ENCODE results near the gene PPP1R3D. TPM values are rescaled to one million over a fixed set of nuclear protein-coding genes. Genes with fewer than 3 reads are reported as not detected.
A peak's percentile ranks its signal among the peaks of the same experiment; 100 is the strongest.

PPP1R3D gene
- total RNA-seq, 2 donors from 2014 or later, result 6.0 to 6.3 TPM

DNA sequence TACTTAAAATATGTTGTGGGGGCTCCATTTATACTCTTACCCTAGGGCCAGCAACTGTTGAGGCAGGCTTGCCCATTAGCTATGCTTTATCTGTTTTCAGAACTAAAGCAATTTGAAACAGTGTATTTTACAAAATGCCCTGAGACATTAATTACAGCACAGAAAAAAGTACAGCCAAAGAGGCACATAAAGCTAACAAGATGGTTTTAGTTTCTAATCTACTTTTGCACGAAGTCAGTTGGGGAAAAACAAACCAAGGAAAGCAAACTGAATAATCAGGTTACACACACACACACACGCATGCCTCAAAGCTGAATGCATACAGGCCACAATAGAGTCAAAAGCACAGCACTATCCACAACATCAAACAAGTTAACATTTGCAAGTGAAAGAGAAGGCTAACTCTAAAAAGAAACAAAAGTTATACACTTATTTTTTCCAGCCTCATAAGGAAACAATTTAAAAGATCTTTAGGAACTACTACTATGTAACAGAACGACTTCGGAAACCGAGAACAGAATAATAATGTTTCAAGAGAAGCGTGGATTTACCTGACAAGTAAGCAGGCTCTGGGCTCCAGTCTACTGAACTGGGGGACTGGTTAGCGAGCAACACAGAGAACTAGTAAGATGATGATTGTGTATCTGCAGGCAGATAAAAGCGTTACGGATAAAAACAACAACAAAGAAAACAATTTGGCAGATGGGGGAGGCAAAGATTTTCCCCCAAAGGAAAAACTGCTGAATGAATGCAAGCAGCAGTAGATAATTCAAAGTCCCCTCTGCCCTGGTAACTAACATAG, 8.4 kb downstream of the PPP1R3D start:
- ATAC-seq (no peak), DNase-seq (no peak)
- TF ChIP-seq POLR2A (IDR thresholded peaks at IDR 0.05), result no peak
- TF ChIP-seq, protein P1, sequence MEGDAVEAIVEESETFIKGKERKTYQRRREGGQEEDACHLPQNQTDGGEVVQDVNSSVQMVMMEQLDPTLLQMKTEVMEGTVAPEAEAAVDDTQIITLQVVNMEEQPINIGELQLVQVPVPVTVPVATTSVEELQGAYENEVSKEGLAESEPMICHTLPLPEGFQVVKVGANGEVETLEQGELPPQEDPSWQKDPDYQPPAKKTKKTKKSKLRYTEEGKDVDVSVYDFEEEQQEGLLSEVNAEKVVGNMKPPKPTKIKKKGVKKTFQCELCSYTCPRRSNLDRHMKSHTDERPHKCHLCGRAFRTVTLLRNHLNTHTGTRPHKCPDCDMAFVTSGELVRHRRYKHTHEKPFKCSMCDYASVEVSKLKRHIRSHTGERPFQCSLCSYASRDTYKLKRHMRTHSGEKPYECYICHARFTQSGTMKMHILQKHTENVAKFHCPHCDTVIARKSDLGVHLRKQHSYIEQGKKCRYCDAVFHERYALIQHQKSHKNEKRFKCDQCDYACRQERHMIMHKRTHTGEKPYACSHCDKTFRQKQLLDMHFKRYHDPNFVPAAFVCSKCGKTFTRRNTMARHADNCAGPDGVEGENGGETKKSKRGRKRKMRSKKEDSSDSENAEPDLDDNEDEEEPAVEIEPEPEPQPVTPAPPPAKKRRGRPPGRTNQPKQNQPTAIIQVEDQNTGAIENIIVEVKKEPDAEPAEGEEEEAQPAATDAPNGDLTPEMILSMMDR (IDR thresholded peaks at IDR 0.05), result no peak
- Histone ChIP-seq H3K27ac (peak overlapping the region; percentile 13 to 31 (median 24)), H3K36me3 (replicated peaks in 1 of 2; ENCODE audit: insufficient read depth in 1 of 2, low read depth in 2 of 2) (no peaks in the 10 kb centered on the region), H3K4me1 (peaks cover 34% of the 10 kb centered on the region), H3K9me3 (no peaks in the 10 kb centered on the region), H3K4me3 (no peak overlapping the region), H3K27me3 (no peaks in the 10 kb centered on the region)
- intact Hi-C loops (cut with DNase I), result no loop called here
- WGBS, 2 donors, result 43 to 55% methylated on average over 9 of the region's 9 CpGs

DNA sequence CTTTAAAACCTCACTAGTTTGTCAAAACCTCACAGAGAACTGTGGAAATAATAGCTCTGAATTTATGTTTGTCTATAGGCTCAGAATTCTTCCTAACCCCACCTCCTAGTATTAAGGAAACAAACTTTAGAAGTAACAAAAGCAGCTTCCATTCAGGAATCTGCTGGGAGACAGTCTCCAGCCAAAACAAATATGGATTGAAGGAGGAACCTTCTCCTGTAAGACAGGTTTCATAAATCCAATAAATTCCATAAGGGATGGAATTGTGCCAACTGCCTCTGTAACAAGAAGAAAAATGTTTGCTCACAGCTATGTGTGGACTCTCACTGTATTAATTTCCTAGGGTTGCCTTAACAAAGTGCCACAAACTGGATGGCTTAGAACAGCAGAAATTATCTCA, 14.2 kb downstream of the PPP1R3D start:
- peaks cover 54% of the 10 kb centered on the region for H3K4me1 ChIP-seq
- ATAC-seq (peak; percentile 47), DNase-seq (no peak)
- TF ChIP-seq, protein P1 (IDR thresholded peaks at IDR 0.05), result no peak
- TF ChIP-seq POLR2A (IDR thresholded peaks at IDR 0.05), result no peak
- peak overlapping the region in 3 of 4 donors; percentile 18 to 72 (median 70) for H3K27ac ChIP-seq
- no peaks in the 10 kb centered on the region for H3K36me3 ChIP-seq (replicated peaks in 1 of 2; ENCODE audit: insufficient read depth in 1 of 2, low read depth in 2 of 2)
- no peak overlapping the region for H3K4me3 ChIP-seq
- H3K27me3 ChIP-seq, result no peaks in the 10 kb centered on the region
- no peaks in the 10 kb centered on the region for H3K9me3 ChIP-seq
- intact Hi-C loops (cut with DNase I), result no loop called here

DNA sequence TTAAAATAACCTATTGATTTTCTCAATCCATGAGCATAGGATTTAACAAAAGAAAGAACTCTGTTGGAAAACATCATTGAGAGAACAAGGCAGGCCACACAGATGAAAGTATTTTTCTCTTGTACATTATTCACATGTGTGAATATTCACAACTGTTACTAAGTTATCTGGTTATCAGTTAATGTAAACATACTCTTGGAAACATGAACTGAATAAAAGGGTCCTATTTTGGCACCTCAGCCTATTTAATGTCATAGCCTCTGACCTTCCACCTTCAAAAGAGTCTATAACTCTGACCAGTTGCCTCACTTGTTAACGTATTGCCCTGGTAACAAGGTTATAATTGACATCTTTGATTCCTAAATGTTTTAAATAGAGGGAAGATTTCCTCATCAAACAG, 14.7 kb downstream of the PPP1R3D start:
- H3K9me3 ChIP-seq, result no peaks in the 10 kb centered on the region
- H3K36me3 ChIP-seq (replicated peaks in 1 of 2; ENCODE audit: insufficient read depth in 1 of 2, low read depth in 2 of 2), result no peaks in the 10 kb centered on the region
- ATAC-seq (peak; percentile 36), DNase-seq (no peak)
- no peak for TF ChIP-seq POLR2A (IDR thresholded peaks at IDR 0.05)
- TF ChIP-seq, protein P1 (IDR thresholded peaks at IDR 0.05), result no peak
- H3K4me3 ChIP-seq, result no peak overlapping the region
- intact Hi-C loops (cut with DNase I), result no loop called here
- peak overlapping the region in 3 of 4 donors; percentile 22 to 72 (median 70) for H3K27ac ChIP-seq
- 27 to 38% methylated on average over 1 of the region's 1 CpG for WGBS, 2 donors
- H3K4me1 ChIP-seq, result peaks cover 54% of the 10 kb centered on the region
- H3K27me3 ChIP-seq, result no peaks in the 10 kb centered on the region

DNA sequence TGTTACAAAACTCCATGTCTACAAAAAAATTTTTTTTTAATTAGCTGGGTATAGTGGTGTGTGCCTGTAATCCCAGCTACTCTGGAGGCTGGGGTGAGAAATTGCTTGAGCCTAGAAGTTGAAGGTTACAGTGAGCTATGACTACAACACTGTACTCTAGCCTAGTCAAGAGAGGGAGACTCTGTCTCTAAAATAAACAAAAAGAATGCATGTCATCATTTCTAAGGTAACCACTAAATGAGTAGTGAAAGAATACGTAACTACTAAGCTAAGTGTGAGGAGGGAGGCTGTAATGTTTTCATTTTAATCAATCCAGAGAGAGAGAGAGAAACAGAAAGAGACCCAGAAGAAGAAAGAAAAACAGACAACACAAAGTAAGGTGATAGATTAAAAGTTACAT, 16.6 kb downstream of the PPP1R3D start:
- peak overlapping the region in 3 of 4 donors; percentile 0 to 70 (median 48) for H3K27ac ChIP-seq
- no peak overlapping the region for H3K4me3 ChIP-seq
- DNase-seq (no peak), ATAC-seq (peak; percentile 68)
- intact Hi-C loops (cut with DNase I), result no loop called here
- H3K27me3 ChIP-seq, result no peaks in the 10 kb centered on the region
- TF ChIP-seq, protein P1 (IDR thresholded peaks at IDR 0.05), result no peak
- no peak for TF ChIP-seq POLR2A (IDR thresholded peaks at IDR 0.05)
- H3K9me3 ChIP-seq, result no peaks in the 10 kb centered on the region
- WGBS, 2 donors, result 52 to 74% methylated on average over 1 of the region's 1 CpG
- peaks cover 54% of the 10 kb centered on the region for H3K4me1 ChIP-seq
- H3K36me3 ChIP-seq (replicated peaks in 1 of 2; ENCODE audit: insufficient read depth in 1 of 2, low read depth in 2 of 2), result no peaks in the 10 kb centered on the region

DNA sequence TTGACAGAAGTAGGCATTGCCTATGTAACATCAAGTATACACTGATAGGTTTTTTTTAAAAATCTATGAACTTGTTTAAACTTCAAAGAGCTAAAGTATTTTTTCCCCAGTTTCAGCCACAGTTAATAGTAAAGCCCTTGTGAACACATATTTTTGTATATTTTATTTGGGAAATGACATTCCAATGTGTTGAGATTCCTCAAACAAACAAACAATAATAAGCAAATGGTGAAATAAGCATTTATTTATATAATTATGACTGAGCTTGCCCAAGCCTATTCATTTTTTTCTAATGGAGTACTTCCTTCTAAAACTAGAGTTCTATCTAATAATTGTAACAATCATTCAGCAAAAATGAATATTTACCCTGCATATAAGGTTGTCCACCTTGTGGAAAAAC, 19.2 kb downstream of the PPP1R3D start:
- Histone ChIP-seq H3K27ac (no peak overlapping the region), H3K4me3 (no peak overlapping the region), H3K27me3 (no peaks in the 10 kb centered on the region), H3K4me1 (peaks cover 33% of the 10 kb centered on the region), H3K9me3 (no peaks in the 10 kb centered on the region), H3K36me3 (replicated peaks in 1 of 2; ENCODE audit: insufficient read depth in 1 of 2, low read depth in 2 of 2) (no peaks in the 10 kb centered on the region)
- ATAC-seq, result no peak
- DNase-seq, result no peak
- no peak for TF ChIP-seq POLR2A (IDR thresholded peaks at IDR 0.05)
- TF ChIP-seq, protein P1 (IDR thresholded peaks at IDR 0.05), result no peak
- intact Hi-C loops (cut with DNase I), result no loop called here
